GM18951 (cell line): ENCODE measurements around the gene VAV2.
A peak's percentile ranks its signal among the peaks of the same experiment; 100 is the strongest.
"Not testable (repeated sequence)": the region's sequence is repeated elsewhere in the genome, so short reads cannot be mapped to it uniquely, and the experiment has no call there.

Experiments used
- POLR2A ChIP-seq: IDR thresholded peaks from 4 replicates; pipeline ENCODE4 v1.6.1; 2011; ENCODE audit warnings: mild to moderate bottlenecking; ENCODE audit not compliant: insufficient read length, insufficient read depth; ENCODE audit errors: extremely low read depth
- in situ Hi-C: fragments of 300-500 bp; cut with MboI; formaldehyde crosslinking; loops from one replicate; pipeline ENCODE4 v1.12.0; 2022; ENCODE audit warnings: low sequenced_read_pairs, mixed read lengths, inconsistent platforms; ENCODE audit not compliant: unreplicated experiment

Gene VAV2

DNA sequence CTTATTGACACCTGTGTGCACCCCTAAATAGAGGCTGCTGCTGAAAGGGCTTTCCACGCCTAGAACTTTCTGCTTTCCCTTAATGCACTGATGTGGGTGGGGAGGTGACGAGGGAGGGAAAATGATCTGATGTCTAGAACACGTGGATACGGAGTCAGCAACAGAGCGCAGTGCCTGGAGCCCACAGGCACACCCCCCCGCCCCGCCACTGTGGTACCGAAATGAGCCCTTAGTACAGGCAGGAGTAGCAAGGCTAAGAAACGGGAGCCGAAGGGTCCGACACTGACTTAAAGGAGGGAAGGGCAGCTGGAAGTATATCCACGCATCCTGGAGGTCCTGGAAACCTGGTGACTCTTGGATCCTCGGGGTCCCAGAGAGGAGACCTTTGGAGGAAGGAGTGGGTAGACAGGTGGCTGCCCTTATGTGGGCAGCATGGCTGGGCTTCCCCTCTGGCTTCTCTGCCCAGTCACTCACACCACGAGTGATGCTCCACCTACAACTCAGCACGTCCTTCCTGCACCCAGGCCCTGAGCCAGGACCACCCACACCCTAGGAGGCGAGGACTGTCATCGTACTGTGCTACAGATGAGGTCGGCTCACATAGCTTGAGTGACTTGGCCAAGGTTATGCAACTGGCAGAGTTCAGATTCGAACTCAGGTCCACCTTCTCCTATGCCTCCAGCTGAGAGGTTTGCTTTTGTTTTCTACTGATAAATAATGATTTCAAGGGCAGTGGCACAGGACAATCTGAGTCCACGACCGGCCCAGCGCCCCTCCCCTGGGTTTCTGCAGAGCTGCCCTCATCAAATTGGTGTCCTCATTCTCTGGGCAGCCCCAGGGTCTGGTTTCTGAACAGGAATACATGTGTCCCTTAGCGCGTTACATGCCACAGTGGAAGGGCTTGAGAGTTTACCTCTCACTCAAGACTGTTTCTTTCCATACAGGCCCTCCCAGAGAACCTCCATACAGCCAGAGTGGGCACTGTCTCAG is 4.7 kb upstream of the VAV2 start:
- TF ChIP-seq POLR2A: no peak
- in situ Hi-C loops: loop anchor here (10.0 kb wide), 1 partner anchor 202 kb away; no protein-coding TSS in a partner anchor

DNA sequence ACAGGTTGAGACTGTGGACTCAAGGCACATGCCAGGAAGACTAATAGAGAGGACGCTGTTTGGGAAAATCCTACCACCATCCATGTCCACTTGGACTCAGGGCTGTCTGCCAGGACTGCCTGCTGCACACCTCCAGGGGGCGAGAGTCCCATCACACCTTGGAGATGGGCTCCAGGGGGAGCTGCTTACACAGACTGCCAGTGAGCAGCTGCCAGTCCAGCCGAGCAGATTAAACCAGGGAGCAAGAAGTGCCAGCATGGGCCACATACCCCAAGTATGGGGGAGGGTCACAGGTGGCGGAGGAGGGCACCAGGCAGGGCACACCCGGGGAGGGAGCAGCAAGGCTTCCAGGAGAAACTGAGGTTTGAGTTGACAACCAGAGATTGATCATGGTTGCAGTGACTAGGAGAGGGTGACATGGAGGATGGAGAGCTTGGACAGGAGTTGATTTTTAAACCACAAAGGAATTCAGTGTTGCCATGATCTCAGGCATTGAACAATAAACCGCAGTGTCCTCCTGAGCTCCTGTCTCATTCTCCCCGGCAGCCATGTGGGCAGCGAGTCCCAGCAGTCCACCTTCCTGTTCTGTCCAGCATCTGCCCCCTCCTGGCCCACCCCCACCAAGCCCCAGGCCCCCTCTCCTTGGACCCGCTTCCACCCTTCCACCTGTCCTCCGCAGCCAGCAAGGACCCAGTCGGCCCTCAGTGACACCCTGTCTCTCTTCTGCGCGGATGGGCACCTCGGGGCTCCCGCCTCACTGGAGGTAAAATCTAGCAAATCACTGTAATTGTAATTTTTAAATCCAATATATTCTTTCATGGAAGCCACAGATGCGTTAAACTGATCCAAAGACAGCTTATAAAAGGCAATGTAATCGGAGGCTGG is 3.1 kb upstream of the VAV2 start:
- in situ Hi-C loops: loop anchor here (10.0 kb wide), 1 partner anchor 200 kb away; no protein-coding TSS in a partner anchor
- no peak for TF ChIP-seq POLR2A

DNA sequence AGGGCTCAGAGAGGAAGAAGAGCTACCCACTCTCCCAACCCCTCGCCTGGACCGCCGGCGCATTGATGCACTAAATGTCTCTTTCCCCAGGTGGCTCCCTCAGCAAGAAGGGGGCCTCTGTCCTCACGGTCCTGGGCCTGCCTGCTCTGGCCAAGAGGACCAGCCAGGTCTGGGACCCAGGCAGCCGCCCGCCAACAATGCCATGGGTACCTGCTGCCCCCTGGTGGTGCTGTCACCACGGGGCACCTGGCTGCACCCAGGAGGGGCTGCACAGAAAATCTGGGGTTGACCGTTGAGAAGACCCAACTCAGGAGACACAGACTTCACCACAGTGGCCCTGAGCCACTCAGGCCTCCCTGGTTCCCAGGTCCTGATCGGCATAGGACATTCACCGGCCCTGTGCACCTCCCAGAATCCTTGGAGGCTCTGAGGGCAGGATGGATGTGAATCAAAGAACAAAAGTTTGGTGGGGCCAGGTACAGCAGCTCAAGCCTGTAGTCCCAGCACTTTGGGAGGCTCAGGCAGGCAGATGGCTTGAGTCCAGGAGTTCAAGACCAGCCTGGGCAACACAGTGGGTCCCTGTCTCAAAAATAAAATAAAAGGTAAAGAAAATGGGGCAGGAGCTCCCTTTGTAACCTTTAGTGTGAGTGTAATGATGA is 2.4 kb upstream of the VAV2 start:
- in situ Hi-C loops: loop anchor here (10.0 kb wide), 1 partner anchor 200 kb away; no protein-coding TSS in a partner anchor
- TF ChIP-seq POLR2A: no peak

- in situ Hi-C loops: loop anchor here (10.0 kb wide), 1 partner anchor 199 kb away; no protein-coding TSS in a partner anchor
- TF ChIP-seq POLR2A: no peak
Observed at GRCh38 chr9:133993635-133994253, 1.6 kb upstream of the VAV2 start.

DNA sequence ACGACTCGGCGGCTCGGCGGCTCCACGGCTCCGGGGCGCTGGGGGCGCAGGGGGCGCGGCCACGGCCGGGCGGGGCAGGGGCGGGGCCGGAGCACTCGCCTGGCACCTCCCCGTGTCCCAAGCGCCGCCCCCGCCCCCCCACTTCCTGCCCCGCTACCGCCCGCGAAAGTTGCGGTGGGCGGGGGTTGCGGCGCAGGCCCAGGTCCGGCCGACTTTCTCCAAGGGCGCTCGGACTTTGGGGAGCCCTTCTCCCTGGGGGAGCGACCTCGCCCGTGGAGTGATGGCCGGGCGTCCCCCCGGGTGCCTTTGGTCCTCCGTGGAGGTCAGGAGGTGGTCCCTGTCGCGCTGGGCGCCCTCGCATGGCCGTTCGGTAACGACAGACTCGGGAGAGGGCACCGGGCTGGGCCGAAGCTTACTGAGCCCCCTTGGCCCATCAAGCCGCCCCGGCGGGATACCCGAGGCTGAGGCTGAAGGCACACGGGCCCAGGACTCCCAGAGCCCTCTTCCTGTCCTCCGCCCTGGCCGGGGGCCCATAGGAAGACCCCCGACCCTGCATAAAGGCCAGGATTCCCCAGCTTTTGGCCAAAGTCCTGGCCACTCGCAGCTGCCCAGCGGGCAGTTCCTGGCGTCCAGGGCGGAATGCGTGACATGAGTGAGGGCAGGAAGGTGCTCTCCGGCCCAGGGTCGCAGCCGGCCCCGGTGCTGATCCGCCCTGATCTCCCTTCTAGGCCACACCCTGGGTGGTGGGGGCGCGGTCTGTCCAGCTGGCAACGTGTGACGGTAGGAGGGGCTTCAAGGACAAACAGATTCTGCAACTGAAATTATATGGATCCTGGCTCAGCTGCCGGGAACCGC is 883 bp upstream of the VAV2 start:
- in situ Hi-C loops: loop anchor here (10.0 kb wide), 1 partner anchor 198 kb away; no protein-coding TSS in a partner anchor
- TF ChIP-seq POLR2A: peak; percentile 49

- in situ Hi-C loops: loop anchor here (10.0 kb wide), 1 partner anchor 197 kb away; no protein-coding TSS in a partner anchor
- no peak for TF ChIP-seq POLR2A
Observed at GRCh38 chr9:133991214-133991921, 756 bp downstream of the VAV2 start.

DNA sequence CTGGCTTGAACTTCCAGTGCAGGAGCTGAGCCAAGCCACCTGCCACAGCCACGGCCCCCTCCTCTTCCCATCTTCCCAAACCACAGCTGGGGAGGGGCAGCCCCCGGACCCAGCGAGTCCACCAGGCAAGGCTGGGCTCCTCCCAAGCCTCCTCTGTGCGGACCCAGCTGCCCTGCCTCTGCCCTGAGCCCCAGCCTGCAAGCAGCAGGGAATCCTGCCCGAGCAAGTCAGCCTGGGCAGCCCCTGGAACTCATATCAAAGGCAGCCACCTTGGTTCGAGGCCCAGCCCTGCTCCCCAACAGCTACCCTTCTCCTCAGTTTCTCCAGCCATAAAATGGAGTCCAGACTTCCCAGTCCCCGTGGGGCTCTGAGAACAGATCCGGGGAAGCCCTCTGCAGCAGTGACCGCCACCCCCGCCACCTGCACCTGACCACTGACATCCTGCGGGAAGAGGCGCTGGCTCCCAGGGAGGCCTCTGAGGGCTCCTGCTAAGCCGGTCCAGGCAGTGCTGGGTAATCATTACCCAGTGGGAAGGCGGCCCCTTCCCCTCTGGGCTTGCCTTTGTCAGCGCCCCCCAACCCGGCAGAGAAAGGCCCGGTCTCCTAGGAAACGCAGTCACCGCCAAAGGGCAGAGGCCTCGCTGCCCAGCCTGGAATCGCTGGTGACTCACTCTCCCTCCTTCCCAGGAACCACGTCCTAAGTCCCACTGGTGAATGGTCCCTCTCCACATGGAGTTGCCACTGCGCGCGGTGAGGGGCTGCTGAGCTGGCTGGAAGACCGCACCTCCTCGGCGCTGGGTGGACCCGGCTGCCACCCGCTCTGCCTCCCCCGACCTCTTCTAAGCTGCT is 1.5 kb downstream of the VAV2 start:
- TF ChIP-seq POLR2A: no peak
- in situ Hi-C loops: loop anchor here (10.0 kb wide), 1 partner anchor 196 kb away; no protein-coding TSS in a partner anchor

DNA sequence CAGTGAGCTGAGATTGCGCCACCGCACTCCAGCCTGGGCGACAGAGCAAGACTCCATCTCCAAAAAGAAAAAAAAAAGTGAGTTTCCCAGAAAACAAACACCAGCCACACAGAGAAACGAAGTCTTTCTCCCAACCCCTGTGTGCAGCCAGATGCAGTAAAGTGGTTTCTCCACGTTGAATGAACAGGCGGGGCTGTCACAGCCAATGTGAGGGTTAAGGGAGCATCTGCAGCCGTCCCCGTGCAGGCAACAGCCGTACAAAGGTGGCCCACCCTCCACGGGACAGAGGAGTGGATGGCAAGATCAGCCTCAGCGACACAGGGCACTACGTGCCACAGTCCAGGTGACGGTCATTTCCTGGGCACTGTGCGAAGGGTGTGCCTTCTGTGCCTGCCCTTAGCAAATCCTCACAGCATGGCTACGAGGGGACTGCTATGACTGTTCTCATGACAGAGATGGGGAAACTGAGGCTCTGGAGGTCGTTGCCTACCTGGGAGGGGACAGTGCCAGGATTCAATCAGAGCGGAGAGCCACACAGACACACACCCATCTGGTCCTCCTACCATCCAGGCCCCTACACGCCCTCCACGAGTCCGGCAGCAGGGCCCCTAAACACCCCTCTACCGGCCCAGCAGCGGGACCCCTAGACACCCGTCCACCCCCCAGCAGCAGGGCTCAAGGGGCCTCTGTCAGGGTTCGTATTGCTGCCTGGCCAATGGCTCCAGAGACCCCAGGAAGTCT is 2.3 kb downstream of the VAV2 start:
- in situ Hi-C loops: loop anchor here (10.0 kb wide), 1 partner anchor 195 kb away; no protein-coding TSS in a partner anchor
- no peak for TF ChIP-seq POLR2A

GRCh38 chr9:133988771-133989170 is 3.4 kb downstream of the VAV2 start:
- in situ Hi-C loops: not testable (repeated sequence)
